Lower leg skin (tissue), 3 donors: ENCODE results near the gene AUTS2.

ENCODE experiments used
- POLR2A ChIP-seq, 2 donors: fragments of 450-650 bp; IDR thresholded peaks; one replicate each; pipeline ENCODE4 v1.6.1; 2016 to 2017; ENCODE audit warnings: antibody characterized with exemption in 2 of 2, mild to moderate bottlenecking in 1 of 2, moderate library complexity in 1 of 2
- TF ChIP-seq, protein P1 (sequence below), 3 donors: fragments of 450-650 bp; IDR thresholded peaks; one replicate each; pipeline ENCODE4 v1.5.1; 2016; ENCODE audit warnings: antibody characterized with exemption in 3 of 3, mild to moderate bottlenecking in 3 of 3, moderate library complexity in 2 of 3

DNA sequence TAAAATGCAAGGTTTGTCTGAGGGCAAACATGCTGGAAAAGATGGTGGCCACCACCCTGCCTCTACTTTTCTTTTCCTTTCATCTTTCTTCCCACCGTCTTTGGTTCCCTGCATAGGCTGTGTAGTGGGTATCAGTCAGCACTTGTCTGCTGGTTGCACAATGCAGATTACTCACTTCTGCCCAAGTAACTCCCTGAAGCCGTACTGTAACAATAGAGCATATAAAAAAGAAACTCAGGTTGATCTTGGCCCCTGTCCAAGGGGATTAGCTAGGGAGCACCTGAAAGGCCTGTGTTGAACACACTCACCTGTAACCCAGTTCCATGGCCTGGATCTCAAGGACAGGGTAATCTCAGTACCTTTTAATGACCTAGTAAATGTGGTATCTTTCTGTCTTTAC is 1000.7 kb downstream of the AUTS2 start:
- TF ChIP-seq, protein P1, sequence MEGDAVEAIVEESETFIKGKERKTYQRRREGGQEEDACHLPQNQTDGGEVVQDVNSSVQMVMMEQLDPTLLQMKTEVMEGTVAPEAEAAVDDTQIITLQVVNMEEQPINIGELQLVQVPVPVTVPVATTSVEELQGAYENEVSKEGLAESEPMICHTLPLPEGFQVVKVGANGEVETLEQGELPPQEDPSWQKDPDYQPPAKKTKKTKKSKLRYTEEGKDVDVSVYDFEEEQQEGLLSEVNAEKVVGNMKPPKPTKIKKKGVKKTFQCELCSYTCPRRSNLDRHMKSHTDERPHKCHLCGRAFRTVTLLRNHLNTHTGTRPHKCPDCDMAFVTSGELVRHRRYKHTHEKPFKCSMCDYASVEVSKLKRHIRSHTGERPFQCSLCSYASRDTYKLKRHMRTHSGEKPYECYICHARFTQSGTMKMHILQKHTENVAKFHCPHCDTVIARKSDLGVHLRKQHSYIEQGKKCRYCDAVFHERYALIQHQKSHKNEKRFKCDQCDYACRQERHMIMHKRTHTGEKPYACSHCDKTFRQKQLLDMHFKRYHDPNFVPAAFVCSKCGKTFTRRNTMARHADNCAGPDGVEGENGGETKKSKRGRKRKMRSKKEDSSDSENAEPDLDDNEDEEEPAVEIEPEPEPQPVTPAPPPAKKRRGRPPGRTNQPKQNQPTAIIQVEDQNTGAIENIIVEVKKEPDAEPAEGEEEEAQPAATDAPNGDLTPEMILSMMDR (IDR thresholded peaks at IDR 0.05) = no peak
- TF ChIP-seq POLR2A (IDR thresholded peaks at IDR 0.05) = no peak
